Upper lobe of left lung (tissue), 6 donors: ENCODE data around the gene USP33. TPM values are rescaled to one million over a fixed set of nuclear protein-coding genes. Genes with fewer than 3 reads are reported as not detected.
"Not testable (repeated sequence)": the region's sequence is repeated elsewhere in the genome, so short reads cannot be mapped to it uniquely, and the experiment has no call there.

ENCODE experiments used
- ATAC-seq, 2 donors: fragments of 200-7000 bp; cut with Tn5 transposase; one replicate each; pipeline ENCODE4 v1.9.1; 2022; ENCODE audit warnings: mild to moderate bottlenecking in 2 of 2, moderate library complexity in 2 of 2; ENCODE audit not compliant: low FRiP score in 2 of 2
- DNase-seq, 2 donors: peaks; one replicate each; pipeline ENCODE4 v3.0.0-alpha.2; 2019 to 2020
- H3K27ac ChIP-seq, 4 donors: fragments of 200-600 bp; sonication (generic); one replicate each; pipeline ENCODE4 v1.5.1; 2016 to 2019
- H3K27me3 ChIP-seq, 4 donors: fragments of 200-600 bp; sonication (generic); one replicate each; pipeline ENCODE4 v1.5.1; 2017 to 2019
- H3K36me3 ChIP-seq, 4 donors: fragments of 200-600 bp; sonication (generic); one replicate each; pipeline ENCODE4 v1.5.1; 2016 to 2019
- H3K4me1 ChIP-seq, 4 donors: fragments of 200-600 bp; sonication (generic); one replicate each; pipeline ENCODE4 v1.5.1; 2018 to 2019
- H3K4me3 ChIP-seq, 4 donors: fragments of 200-600 bp; sonication (generic); one replicate each; pipeline ENCODE4 v1.5.1; 2017 to 2019; ENCODE audit warnings: mild to moderate bottlenecking in 2 of 4, moderate library complexity in 1 of 4
- H3K9me3 ChIP-seq, 4 donors: fragments of 200-600 bp; sonication (generic); one replicate each; pipeline ENCODE4 v1.5.1; 2018 to 2019
- CTCF ChIP-seq, 6 experiments: fragments of 450-650 bp in 4 of 6; fragments of 200-600 bp in 2 of 6; sonication (generic) in 2 of 6; IDR thresholded peaks; one replicate each; pipeline ENCODE4 v1.5.1; 2016 to 2019; ENCODE audit warnings: antibody characterized with exemption in 6 of 6
- EP300 ChIP-seq, 4 donors: sonication (generic); formaldehyde crosslinking; IDR thresholded peaks; one replicate each; pipeline ENCODE4 v1.5.1; 2017; ENCODE audit warnings: antibody characterized with exemption in 4 of 4, control low read depth in 2 of 4
- POLR2A ChIP-seq, 4 donors: fragments of 450-650 bp; IDR thresholded peaks; one replicate each; pipeline ENCODE4 v1.5.1; 2016 to 2017; ENCODE audit warnings: antibody characterized with exemption in 4 of 4, mild to moderate bottlenecking in 2 of 4
- POLR2AphosphoS5 ChIP-seq, 2 donors: sonication (generic); formaldehyde crosslinking; IDR thresholded peaks; one replicate each; pipeline ENCODE4 v1.5.1; 2017; ENCODE audit warnings: antibody characterized with exemption in 2 of 2
- WGBS, 2 donors: methylation state at CpG; one replicate each; pipeline ENCODE4 v1.1.5; 2017 to 2018; 5-methylcytosine and 5-hydroxymethylcytosine counted together
- total RNA-seq, 6 donors: library from RNA; depleted of rRNA in 4 of 6; stranded (reverse); fragments of >200 nt in 4 of 6; gene quantifications; one replicate each; pipeline versions ENCODE4 v1.1.0 to v1.2.1, GENCODE V29; 2016 to 2021
- donor health status: DM: no; HTN: no; CAD: no; lungs with moderate emphysema.
- donor health status: DM: no; HTN: yes; CAD: no; lungs with severe emphysema.

The USP33 gene
- total RNA-seq, 6 donors from 2014 or later = 46.3 to 107 (median 58.7) TPM

- no peaks in the 10 kb centered on the region for H3K9me3 ChIP-seq
- DNase-seq = no peak
- no peaks in the 10 kb centered on the region for H3K4me1 ChIP-seq
- H3K27me3 ChIP-seq = no peaks in the 10 kb centered on the region
- peaks cover 0 to 16% (median 6%) of the 10 kb centered on the region in 4 donors for H3K36me3 ChIP-seq
- H3K4me3 ChIP-seq = no peak overlapping the region
- no peak for ATAC-seq
- no peak overlapping the region for H3K27ac ChIP-seq
- 98% methylated on average over 3 of the region's 3 CpGs for WGBS, 2 donors
- no peak for TF ChIP-seq POLR2A (IDR thresholded peaks at IDR 0.05)
- TF ChIP-seq CTCF (IDR thresholded peaks at IDR 0.05) = no peak
- TF ChIP-seq POLR2AphosphoS5 (IDR thresholded peaks at IDR 0.05) = no peak
- no peak for TF ChIP-seq EP300 (IDR thresholded peaks at IDR 0.05)
Measured at GRCh38 chr1:77794550-77794949, 34.9 kb upstream of the USP33 start.

GRCh38 chr1:77786093-77786741, 26.6 kb upstream of the USP33 start:
- ATAC-seq, H3K9me3 ChIP-seq, H3K27me3 ChIP-seq, DNase-seq, H3K27ac ChIP-seq, H3K4me3 ChIP-seq, H3K4me1 ChIP-seq: not testable (repeated sequence)
- WGBS, 2 donors = 94 to 96% methylated on average over 2 of the region's 2 CpGs
- H3K36me3 ChIP-seq = peaks cover 0 to 76% (median 31%) of the 10 kb centered on the region in 4 donors

GRCh38 chr1:77783141-77783540, 23.5 kb upstream of the USP33 start:
- no peak overlapping the region for H3K4me3 ChIP-seq
- H3K36me3 ChIP-seq = peaks cover 0 to 49% (median 25%) of the 10 kb centered on the region in 4 donors
- H3K27me3 ChIP-seq = no peaks in the 10 kb centered on the region
- no peaks in the 10 kb centered on the region for H3K9me3 ChIP-seq
- 66 to 80% methylated on average over 2 of the region's 2 CpGs for WGBS, 2 donors
- TF ChIP-seq EP300 (IDR thresholded peaks at IDR 0.05) (no peak), POLR2AphosphoS5 (IDR thresholded peaks at IDR 0.05) (no peak), CTCF (IDR thresholded peaks at IDR 0.05) (no peak), POLR2A (IDR thresholded peaks at IDR 0.05) (no peak)
- H3K4me1 ChIP-seq = peaks cover 12 to 23% (median 17%) of the 10 kb centered on the region in 4 donors
- no peak for ATAC-seq
- H3K27ac ChIP-seq = no peak overlapping the region
- DNase-seq = no peak

- TF ChIP-seq EP300 (IDR thresholded peaks at IDR 0.05) (no peak), POLR2A (IDR thresholded peaks at IDR 0.05) (no peak), POLR2AphosphoS5 (IDR thresholded peaks at IDR 0.05) (no peak), CTCF (IDR thresholded peaks at IDR 0.05) (no peak)
- Histone ChIP-seq H3K4me3 (no peak overlapping the region), H3K4me1 (peaks cover 12 to 23% (median 17%) of the 10 kb centered on the region in 4 donors), H3K27ac (no peak overlapping the region), H3K27me3 (no peaks in the 10 kb centered on the region), H3K9me3 (no peaks in the 10 kb centered on the region), H3K36me3 (peaks cover 0 to 34% (median 21%) of the 10 kb centered on the region in 4 donors)
- 100% methylated on average over 1 of the region's 1 CpG for WGBS, 2 donors
- ATAC-seq (no peak), DNase-seq (no peak)
Measured at GRCh38 chr1:77781683-77782082, 22.0 kb upstream of the USP33 start.

GRCh38 chr1:77779529-77780281, 20.1 kb upstream of the USP33 start, which contains the start of gene MIGA1:
Gene MIGA1, plus strand, starts transcription at chr1:77779649. Its CDS starts 3,604 bp downstream, at chr1:77783253.
- Histone ChIP-seq H3K4me1 (peaks cover 12 to 23% (median 17%) of the 10 kb centered on the region in 4 donors), H3K9me3 (no peaks in the 10 kb centered on the region), H3K36me3 (peaks cover 0 to 14% (median 8%) of the 10 kb centered on the region in 4 donors), H3K4me3 (peak within 1 kb of the TSS; percentile 91 to 98 (median 92)), H3K27me3 (no peaks in the 10 kb centered on the region), H3K27ac (peak within 1 kb of the TSS; percentile 65 to 86 (median 78))
- ATAC-seq (peak; percentile 97 to 98), DNase-seq (peak; percentile 91 to 93)
- TF ChIP-seq POLR2A (IDR thresholded peaks at IDR 0.05) (peak in 1 of 4 donors; percentile 65), POLR2AphosphoS5 (IDR thresholded peaks at IDR 0.05) (peak; percentile 63 to 77), CTCF (IDR thresholded peaks at IDR 0.05) (no peak), EP300 (IDR thresholded peaks at IDR 0.05) (no peak)
- 1% methylated on average over 27 to 33 of the region's 40 CpGs for WGBS, 2 donors
